ENCODE results near the gene LRIG1.

GRCh38 chr3:66473692-66474091 lies 27.1 kb downstream of the LRIG1 start:
- no peak for TF ChIP-seq CTCF (IDR thresholded peaks at IDR 0.05; ENCODE audit: poor library complexity)
- TF ChIP-seq EZH2phosphoT487 (IDR thresholded peaks at IDR 0.05; ENCODE audit: low read depth, severe bottlenecking, unreplicated experiment) = no peak
- TF ChIP-seq EZH2 (IDR thresholded peaks at IDR 0.05; ENCODE audit: borderline replicate concordance) = no peak
